ENCODE measurements around the gene ANKMY1. TPM values are rescaled to one million over a fixed set of nuclear protein-coding genes. Genes with fewer than 3 reads are reported as not detected.

ANKMY1 gene
- total RNA-seq, 1 donor from 2014 or later = 5.1 TPM

DNA sequence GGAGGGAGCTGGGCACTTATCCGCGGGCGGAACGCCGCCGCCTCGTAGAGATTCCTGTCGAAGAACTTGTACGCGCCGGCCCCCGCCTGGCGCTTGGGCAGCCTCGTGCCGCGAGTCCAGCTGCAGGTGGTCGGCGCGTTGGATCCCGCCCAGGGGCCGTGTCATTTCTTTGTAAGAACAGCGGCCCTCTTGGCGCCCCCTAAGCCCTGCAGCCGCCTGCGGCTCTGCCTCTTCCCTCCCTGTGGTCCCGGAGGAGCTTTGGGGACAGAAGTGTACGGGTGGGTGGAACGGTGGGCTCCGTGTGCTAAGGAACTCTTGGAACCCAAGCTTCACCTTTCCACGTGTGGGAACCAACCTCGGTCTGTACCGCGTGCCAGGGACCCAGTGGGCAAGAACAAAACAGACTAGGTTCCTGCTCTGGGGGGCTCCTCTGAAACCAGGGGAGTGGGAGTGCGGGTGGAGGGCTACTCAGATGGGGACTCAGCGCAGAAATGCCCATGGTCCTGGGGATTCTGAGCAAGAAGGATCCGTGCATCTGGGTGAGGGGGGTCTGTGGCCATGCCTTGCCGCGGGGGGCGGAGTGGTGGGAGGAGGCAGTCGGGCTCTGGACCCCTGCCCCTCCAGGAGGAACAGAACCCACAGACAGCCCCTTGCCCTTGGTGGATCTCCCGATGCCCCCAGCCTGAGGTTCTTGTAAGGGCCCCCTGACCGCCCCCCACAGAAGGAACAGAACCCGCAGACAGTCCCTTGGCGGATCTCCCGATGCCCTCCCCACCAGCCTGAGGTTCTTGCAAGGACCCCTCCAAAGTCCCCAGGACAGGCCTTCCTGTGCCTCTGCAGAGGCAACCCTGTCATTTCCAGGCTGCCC lies 120.9 kb downstream of the ANKMY1 start:
- DNase-seq (peak; percentile 58), ATAC-seq (no peak)
- intact Hi-C loops (cut with micrococcal nuclease) = loop anchor here (5.0 kb wide), 1 partner anchor 205 kb away; no protein-coding TSS in a partner anchor

DNA sequence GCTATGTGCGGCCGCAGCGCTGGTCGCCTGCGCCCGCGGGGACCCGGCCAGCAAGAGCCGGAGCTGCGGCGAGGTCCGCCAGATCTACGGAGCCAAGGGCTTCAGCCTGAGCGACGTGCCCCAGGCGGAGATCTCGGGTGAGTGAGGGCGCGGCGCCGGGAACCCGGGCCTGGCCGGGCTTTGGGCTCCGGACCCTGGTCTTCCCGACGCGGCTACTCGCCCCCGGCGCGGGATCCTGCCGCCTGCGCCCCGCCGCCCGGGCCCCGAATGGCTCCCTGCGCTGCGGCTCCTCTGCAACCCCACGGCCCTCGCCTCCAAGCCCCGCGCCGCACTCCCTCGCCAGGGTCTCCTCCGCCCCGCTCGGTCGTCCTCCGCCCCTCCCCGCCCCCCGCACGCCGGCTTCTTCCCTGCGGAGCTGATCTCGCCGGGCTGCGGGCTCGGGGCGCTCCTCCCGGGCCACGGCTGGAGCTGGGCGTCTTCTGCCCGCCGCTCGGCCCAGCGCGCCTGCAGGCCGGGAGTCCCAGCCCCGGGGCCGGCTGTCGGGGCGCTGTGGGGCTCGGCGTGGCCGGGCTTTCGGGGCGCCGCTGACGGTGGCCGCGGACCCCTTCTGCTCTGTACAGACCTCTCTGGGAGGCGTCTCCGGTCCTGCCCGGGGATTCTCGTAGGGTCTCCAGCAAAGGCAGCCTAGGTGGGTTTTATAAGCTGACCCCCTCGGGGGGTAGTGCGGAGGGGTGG lies 121.7 kb downstream of the ANKMY1 start:
- no peak for ATAC-seq
- intact Hi-C loops (cut with micrococcal nuclease) = loop anchor here (5.0 kb wide), 1 partner anchor 204 kb away; no protein-coding TSS in a partner anchor
- peak; percentile 49 for DNase-seq

DNA sequence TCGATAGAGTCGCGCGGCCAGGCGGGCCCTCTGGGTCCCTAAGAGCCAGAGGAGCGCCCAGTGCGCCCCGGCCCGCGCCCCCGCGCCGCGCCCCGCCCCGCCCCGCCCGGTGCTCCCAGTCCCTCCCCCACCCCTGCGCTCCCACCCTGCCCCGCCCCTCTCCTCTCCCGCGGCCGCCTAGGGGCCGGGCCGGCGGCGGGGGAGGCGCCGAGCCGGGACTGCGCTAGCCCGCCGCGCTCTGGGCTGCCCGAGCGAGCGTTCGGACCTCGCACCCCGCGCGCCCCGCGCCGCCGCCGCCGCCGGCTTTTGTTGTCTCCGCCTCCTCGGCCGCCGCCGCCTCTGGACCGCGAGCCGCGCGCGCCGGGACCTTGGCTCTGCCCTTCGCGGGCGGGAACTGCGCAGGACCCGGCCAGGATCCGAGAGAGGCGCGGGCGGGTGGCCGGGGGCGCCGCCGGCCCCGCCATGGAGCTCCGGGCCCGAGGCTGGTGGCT lies 122.3 kb downstream of the ANKMY1 start, which contains the start of gene GPC1:
GPC1 (plus strand) TSS at position 207 of the 491 bp plus-strand sequence; CDS start at position 463, 256 bp downstream.
- peak; percentile 68 for ATAC-seq
- intact Hi-C loops (cut with micrococcal nuclease) = loop anchor here (5.0 kb wide), 1 partner anchor 203 kb away; no protein-coding TSS in a partner anchor

DNA sequence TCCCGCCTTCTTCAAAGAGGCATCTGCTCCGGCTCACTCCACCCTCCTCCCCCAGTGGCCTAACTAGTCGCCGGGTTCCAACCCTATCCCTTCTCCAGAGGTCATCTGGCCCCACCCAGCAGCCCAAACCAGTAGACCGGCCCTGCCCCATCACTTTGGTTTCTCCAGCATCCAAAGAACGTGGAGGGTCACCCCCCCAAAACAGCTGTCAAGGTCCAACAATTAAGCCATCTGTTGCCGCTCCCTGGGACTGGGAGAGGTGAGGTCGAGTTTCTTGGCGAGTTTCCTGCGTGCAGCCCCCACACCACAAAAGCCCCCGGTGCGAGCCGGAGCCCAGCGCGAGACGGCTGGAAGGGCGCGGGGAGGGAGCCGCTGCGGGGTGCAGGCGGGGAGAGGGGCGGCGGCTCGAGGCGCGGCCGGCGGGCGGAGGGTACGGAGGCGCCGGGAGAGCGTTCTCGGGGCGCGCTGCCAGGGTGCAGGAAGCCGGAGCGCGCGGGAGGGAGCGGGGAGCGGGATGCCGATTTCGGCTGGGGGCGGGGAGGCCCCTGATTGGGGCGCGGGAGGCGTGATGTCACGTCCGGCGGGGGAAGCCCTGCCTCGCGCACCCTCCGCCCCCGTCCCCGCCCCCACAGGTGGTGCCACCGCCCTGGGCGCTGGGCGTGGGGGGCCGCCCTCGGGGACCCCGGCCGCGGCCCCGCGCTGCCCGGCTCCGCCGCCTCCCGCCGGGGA lies 122.9 kb downstream of the ANKMY1 start:
- peak; percentile 97 for DNase-seq
- peak; percentile 83 for ATAC-seq
- intact Hi-C loops (cut with micrococcal nuclease) = loop anchor here (5.0 kb wide), 1 partner anchor 203 kb away; no protein-coding TSS in a partner anchor

More for the DNA sequence above, 122.3 kb downstream of the ANKMY1 start, which contains the start of gene GPC1:
- peak; percentile 88 for DNase-seq

DNA sequence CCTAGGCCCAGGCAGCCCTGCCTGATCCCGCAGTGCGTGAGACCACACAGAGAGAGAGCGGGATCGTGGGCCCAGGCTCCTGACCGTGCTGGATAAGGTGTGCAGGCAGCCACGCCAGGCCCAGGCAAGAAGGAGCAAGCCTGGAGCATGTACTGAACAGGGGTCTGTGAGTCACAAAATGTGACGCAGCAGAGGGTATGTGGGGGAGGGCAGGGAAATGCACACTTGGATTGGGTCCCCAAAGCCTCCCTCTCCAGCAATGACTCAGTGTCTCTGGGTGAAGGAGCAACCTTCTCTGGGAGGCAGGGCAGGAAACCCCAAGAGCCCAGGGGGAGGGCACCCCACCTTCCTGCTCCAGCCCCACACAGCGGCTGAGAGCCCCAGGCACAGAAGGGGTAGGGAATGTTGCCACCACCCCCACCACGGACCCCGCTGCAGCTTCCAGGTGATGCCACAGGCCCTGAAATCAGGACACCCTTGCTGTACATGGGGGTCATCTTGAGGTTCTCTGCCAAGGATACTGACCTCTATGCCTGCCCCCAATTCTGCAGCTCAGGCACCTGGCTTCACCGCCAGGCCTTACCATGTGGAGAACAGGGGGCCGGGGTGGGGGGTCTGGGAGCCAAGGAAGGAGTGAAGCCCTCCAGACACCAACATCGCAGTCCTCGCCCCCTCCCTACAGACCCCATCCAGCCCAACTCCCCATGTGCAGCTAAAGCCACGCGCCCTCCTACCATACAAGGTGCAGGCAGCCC lies 123.6 kb downstream of the ANKMY1 start:
- intact Hi-C loops (cut with micrococcal nuclease) = no loop called here
- ATAC-seq = no peak

DNA sequence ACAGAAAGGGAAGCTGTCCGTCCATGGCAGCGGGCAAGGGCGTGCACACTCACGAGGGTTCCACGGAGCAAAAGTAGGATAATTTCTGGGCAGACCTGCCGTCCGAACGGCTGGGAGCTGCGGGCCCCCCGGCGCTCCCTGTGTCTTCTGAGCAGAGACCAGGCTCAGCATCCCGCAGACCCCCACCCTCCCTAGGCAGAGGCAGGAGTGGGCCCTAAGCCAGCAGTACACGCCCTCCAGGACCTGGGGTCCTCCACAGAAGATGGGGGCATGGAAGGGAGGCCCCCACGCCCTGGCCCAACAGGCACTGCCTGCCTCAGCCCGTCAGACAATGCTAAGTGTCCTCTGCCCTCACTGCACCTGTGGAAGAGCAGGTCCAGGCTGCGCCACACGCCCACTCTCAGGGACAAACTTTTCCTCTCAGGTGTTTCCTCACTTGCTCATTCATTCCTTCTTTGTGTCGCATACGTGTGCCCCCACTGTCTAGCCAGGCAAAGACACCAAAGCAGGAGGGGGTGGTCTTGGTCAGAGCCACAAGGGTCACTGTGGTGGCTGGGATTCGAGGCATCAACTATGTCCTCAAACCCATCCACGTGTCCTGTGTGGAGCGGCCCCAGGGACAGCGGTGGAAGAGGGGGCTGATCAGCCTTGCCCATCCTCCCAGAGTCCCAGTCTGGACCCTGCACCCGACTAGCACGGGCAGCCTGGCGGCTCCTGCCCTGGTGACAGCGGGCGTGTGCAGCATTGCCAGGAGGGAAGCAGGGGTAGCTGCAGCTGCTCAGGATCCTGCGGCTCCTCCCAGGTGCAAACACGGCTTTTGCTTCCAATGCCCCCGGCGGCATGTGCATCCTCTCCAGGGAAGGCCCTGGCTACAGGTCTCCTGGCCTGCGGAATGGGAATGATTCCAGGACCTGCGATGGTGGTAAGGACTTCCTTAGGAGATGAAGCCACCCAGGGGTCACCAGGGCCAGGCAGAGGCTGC lies 124.7 kb downstream of the ANKMY1 start:
- intact Hi-C loops (cut with micrococcal nuclease) = no loop called here
- no peak for ATAC-seq

More for the DNA sequence above, 123.6 kb downstream of the ANKMY1 start:
- DNase-seq = peak; percentile 35

DNA sequence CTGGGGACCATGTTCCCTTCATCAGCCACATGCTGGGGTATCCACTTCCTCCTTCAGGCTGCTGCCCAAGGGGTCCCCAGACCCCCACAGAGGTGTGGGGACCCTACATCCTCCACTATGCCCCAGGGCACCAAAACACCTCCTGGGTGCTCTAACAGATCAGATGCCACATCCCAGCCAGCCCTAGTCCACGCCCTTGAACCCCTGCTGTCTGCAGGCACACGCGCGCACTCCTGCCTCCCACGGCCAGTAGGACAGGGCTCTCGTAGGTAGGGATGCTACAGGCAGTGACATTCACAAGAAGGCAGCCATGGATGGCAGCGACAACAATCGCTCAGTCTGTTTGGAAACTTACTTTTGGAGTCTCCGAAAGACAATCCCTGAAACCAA lies 125.4 kb downstream of the ANKMY1 start:
- DNase-seq = no peak
- no peak for ATAC-seq
- intact Hi-C loops (cut with micrococcal nuclease) = no loop called here

More for the DNA sequence above, 124.7 kb downstream of the ANKMY1 start:
- peak; percentile 24 for DNase-seq

DNA sequence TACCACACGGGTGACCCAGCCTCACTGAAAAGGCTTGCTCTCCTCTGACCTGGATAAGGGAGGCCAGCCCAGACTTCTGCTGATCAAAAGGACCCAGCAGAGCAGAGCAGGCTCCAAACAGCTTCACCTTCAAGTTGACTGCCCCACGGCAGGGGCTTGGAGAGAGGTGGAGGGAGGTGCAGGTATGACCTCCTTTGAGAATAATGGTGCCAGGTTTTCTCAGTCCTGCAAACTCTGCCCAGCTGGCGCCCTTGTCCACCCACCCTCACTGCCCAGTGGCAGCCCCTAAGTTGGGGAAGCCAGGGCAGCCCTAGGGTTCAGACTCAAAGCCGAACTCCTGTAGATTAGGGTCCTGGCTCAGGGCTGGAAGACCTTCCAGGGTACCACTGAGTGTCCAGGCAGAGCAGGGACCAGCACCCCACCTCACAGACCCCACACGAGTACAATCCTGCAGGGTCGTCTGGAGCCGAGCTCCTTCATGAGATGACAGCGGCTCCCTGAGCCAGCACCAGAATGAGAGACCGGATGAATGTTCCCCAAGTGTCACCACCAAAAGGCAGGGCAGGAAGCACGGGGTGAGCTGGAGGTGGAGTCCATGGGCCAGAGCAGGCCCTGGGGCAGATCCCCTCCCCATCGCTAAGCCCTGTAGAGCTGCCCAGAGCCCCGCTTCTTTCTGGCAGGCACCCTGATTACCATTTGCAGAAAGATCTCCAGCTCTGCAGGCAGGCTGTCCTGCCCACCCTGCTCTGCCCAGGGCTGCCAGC lies 125.9 kb downstream of the ANKMY1 start:
- intact Hi-C loops (cut with micrococcal nuclease) = no loop called here
- ATAC-seq (no peak), DNase-seq (peak; percentile 16)

DNA sequence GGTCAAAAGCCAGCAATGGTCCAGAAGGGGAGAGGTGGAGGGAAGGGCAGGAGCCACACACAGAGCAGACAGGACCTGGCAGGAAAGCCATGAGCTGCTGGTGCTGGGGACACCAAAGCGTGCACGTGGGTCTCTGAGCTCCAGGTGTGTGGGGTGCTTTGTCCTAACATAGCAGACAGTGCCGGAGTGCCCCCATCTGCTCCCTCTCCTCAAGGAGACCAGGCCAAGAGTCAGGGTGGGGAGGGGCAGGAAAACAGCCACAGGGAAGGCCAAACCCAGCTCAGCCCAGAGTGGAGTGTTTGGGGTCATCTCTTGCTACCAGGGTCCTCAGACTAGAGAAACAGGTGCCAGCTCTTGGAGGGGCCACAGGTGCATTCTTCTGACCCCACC lies 126.5 kb downstream of the ANKMY1 start:
- ATAC-seq = no peak
- intact Hi-C loops (cut with micrococcal nuclease) = no loop called here
- peak; percentile 17 for DNase-seq

DNA sequence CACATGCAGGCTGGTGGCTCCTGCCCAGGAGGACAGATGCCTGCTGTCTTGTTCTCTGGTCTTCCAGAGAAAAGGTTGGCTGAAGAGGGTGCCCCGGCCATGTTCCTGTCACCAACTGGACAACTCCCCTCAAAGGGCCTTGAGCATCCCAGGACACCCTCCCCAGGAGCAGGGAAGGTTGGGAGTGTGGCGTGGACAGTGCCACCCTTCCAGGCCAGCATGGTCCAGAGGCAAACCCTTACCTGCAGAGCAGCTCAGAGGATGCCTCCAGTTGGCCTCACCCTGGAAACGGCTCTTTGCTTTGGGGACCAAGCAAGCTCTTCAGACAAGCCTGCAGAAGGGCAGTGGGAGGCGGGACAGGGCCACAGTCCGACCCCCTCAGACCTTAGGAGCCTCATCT lies 127.2 kb downstream of the ANKMY1 start:
- DNase-seq (peak; percentile 24), ATAC-seq (no peak)
- intact Hi-C loops (cut with micrococcal nuclease) = no loop called here

DNA sequence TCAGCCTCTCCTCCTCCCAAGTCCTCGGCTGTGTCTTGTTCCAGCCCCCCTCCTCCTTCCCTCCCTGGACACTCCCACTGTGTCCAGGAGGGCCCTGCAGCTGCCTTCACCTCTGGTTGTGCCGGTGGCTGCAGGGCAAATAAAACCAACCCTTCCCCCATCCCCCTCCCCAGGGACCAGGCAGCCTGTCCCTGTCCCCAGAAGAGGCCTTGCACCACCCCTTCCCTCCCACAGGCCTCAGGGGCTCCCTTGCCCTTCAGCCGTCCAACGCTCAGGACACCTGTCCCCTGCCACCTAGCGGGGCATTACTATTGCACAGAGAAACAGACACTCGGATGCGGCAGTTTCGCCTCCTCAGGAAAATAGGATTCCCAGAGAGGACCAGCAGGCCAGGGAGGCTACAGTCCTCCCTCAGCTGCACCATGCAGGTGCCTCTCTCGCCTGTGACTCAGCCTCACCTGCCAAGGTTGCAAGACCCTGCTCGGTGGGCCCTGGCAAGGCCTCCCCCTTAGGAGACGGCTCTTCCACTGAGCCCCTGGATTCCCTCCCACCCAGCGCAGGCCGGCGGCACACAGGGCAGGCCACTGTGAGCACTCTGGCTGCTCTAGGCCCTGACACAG lies 127.8 kb downstream of the ANKMY1 start:
- no peak for ATAC-seq
- DNase-seq = peak; percentile 15
- intact Hi-C loops (cut with micrococcal nuclease) = no loop called here

Small RNA genes lying within 50 kb of the gene (microRNA-seq; reads per million reads assigned to microRNA genes)
- 682 reads per million, percentile 70 among the genes with 10 or more reads in this experiment for gene MIR149 (ENCODE audit: borderline number of aligned reads)

Other genes with a start within 250 kb of the ANKMY1 start
- gene GPC1, start 122.3 kb downstream of the ANKMY1 start, total RNA-seq = 177 TPM
- gene DUSP28, start 2.4 kb upstream of the ANKMY1 start, total RNA-seq = 13.2 TPM
- gene RNPEPL1, start 10.5 kb upstream of the ANKMY1 start, total RNA-seq = 105 TPM
- gene CAPN10, start 28.7 kb upstream of the ANKMY1 start, total RNA-seq = 51.2 TPM
- 2.1 TPM for gene GPR35, start 67.5 kb upstream of the ANKMY1 start, total RNA-seq
- not detected for gene AQP12B, start 124.9 kb upstream of the ANKMY1 start, total RNA-seq
- not detected for gene AQP12A, start 133.9 kb upstream of the ANKMY1 start, total RNA-seq